RWPE2 (cell line): ENCODE data around the gene HOMEZ.
"Not testable (repeated sequence)": the region's sequence is repeated elsewhere in the genome, so short reads cannot be mapped to it uniquely, and the experiment has no call there.

Source experiments
- ATAC-seq: fragments of 200-7000 bp; cut with Tn5 transposase; 3 replicates; pipeline ENCODE4 v1.9.1; 2021; ENCODE audit warnings: low read depth
- DNase-seq: peaks from one replicate; pipeline ENCODE4 v3.0.0-alpha.2; 2020; ENCODE audit warnings: low spot score
- H3K27ac ChIP-seq: fragments of 450-650 bp; 2 replicates; pipeline ENCODE4 v1.5.1; 2017; ENCODE audit warnings: mild to moderate bottlenecking; ENCODE audit not compliant: poor library complexity, severe bottlenecking
- H3K27me3 ChIP-seq: fragments of 250-450 bp; sonication (Bioruptor Pico); 2 replicates; pipeline ENCODE4 v1.5.1; 2021; ENCODE audit warnings: mild to moderate bottlenecking, moderate library complexity; ENCODE audit not compliant: insufficient read depth, poor library complexity, severe bottlenecking
- H3K36me3 ChIP-seq: fragments of 250-450 bp; sonication (Bioruptor Pico); 2 replicates; pipeline ENCODE4 v1.5.1; 2020; ENCODE audit warnings: low read depth, mild to moderate bottlenecking, moderate library complexity
- H3K4me1 ChIP-seq: fragments of 250-450 bp; sonication (Bioruptor Pico); 2 replicates; pipeline ENCODE4 v1.5.1; 2021; ENCODE audit warnings: mild to moderate bottlenecking, moderate library complexity; ENCODE audit not compliant: insufficient read depth, poor library complexity, severe bottlenecking
- H3K4me3 ChIP-seq: fragments of 250-450 bp; sonication (Bioruptor Pico); 2 replicates; pipeline ENCODE4 v1.5.1; 2021; ENCODE audit warnings: mild to moderate bottlenecking, moderate library complexity; ENCODE audit not compliant: severe bottlenecking
- H3K9me3 ChIP-seq: fragments of 250-450 bp; sonication (Bioruptor Pico); 2 replicates; pipeline ENCODE4 v1.5.1; 2021; ENCODE audit warnings: mild to moderate bottlenecking, moderate library complexity; ENCODE audit not compliant: severe bottlenecking
- TF ChIP-seq, protein P1 (sequence below): fragments of 450-650 bp; IDR thresholded peaks from one replicate; pipeline ENCODE4 v1.5.1; 2017; ENCODE audit warnings: mild to moderate bottlenecking, moderate library complexity; ENCODE audit not compliant: poor library complexity, severe bottlenecking

HOMEZ gene

DNA sequence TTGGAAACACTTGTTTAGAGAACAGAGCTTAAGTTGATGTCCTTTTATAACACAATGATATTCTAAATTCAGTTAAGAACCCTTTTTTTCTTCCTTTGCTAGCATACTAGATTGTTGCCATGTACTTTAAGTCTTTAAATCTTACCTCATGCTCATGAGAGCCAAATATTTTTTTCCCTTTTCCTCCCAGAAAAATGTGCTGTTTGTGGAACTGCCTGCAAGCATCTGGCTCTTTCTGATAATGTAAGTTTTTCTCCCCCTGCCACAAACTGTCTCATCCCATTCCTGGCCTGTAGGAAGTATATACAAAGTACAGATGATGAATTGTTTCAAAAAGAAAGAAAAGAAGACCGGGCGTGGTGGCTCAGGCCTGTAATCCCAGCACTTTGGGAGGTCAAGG, 42.9 kb downstream of the HOMEZ start:
- no peaks in the 10 kb centered on the region for H3K27me3 ChIP-seq
- H3K9me3 ChIP-seq: no peaks in the 10 kb centered on the region
- no peaks in the 10 kb centered on the region for H3K36me3 ChIP-seq
- no peak for ATAC-seq
- no peak overlapping the region for H3K4me3 ChIP-seq
- no peak for DNase-seq
- peaks cover under 1% of the 10 kb centered on the region for H3K4me1 ChIP-seq
- no peak overlapping the region for H3K27ac ChIP-seq
- TF ChIP-seq, protein P1, sequence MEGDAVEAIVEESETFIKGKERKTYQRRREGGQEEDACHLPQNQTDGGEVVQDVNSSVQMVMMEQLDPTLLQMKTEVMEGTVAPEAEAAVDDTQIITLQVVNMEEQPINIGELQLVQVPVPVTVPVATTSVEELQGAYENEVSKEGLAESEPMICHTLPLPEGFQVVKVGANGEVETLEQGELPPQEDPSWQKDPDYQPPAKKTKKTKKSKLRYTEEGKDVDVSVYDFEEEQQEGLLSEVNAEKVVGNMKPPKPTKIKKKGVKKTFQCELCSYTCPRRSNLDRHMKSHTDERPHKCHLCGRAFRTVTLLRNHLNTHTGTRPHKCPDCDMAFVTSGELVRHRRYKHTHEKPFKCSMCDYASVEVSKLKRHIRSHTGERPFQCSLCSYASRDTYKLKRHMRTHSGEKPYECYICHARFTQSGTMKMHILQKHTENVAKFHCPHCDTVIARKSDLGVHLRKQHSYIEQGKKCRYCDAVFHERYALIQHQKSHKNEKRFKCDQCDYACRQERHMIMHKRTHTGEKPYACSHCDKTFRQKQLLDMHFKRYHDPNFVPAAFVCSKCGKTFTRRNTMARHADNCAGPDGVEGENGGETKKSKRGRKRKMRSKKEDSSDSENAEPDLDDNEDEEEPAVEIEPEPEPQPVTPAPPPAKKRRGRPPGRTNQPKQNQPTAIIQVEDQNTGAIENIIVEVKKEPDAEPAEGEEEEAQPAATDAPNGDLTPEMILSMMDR: no peak

DNA sequence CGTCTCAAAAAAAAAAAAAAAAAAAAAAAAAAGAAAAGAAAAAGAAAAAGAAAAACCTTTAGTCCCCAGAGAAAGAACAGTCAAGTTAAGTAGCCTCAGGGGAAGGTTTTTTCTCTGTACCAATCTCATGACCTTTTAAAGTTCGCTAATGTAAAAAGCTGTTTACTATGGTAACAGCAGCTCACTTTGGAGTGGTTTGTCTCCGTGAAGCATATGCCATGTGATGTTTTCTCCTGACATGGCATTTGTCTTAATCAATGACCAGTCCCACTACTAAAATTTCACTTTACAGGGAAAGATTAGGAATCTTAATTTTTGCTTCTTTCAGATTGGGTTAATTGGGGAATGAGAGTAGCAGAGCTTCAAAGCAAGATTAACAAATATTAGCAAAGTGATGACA, 43.9 kb downstream of the HOMEZ start:
- ATAC-seq (no peak), DNase-seq (no peak)
- no peaks in the 10 kb centered on the region for H3K9me3 ChIP-seq
- H3K36me3 ChIP-seq: no peaks in the 10 kb centered on the region
- H3K4me1 ChIP-seq: peaks cover 3% of the 10 kb centered on the region
- no peaks in the 10 kb centered on the region for H3K27me3 ChIP-seq
- no peak overlapping the region for H3K4me3 ChIP-seq
- no peak overlapping the region for H3K27ac ChIP-seq
- TF ChIP-seq, protein P1: no peak

DNA sequence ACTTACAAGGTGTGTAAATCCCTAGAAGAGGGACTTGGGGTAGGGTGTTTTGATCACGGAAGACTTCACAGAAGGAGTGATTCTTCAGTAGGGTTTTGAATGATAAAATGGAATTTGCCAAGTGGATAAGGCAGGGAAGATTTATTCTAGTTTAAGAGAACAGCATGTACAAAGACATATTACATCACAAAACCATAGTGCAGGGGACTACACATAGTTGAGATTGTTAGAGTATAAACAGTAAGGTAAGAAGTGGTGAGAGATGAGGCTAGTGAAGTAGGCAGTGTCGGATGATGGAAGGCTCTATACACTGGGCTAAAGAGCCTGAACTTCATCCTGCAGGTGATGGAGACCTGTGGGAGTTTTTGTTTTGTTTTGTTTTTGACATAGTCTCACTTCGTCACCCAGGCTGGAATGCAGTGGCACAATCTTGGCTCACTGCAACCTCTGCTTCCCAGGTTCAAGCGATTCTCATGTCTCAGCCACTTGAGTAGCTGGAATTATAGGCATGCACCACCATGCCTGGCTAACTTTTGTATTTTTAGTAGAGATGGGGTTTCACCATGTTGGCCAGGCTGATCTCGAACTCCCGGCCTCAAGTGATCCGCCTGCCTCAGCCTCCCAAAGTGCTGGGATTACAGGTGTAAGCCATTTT, 44.7 kb downstream of the HOMEZ start:
- not testable (repeated sequence) for ATAC-seq, H3K9me3 ChIP-seq, H3K27ac ChIP-seq, H3K36me3 ChIP-seq, DNase-seq, H3K4me3 ChIP-seq, H3K27me3 ChIP-seq, H3K4me1 ChIP-seq

DNA sequence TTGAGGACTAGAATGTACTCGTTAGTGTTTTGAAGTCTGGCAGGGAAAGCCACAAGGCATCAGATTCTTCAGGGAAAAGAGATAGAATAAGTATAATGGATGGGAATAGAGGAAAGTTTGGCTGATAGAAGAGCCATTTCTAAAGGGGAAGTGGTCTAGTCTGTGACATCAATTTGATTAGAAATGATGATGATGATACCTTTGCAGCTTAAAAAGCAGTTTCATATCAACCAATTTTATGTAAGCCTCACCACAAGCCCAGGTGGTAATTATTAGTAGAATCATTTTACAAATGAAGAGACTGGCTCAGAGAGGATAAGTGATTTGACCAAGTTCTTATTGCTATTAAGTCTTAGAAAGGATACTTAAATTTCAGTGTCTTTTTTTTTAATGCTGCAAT, 45.3 kb downstream of the HOMEZ start:
- Histone ChIP-seq H3K36me3 (no peaks in the 10 kb centered on the region), H3K27ac (no peak overlapping the region), H3K27me3 (no peaks in the 10 kb centered on the region), H3K4me3 (no peak overlapping the region), H3K4me1 (peaks cover 3% of the 10 kb centered on the region), H3K9me3 (no peaks in the 10 kb centered on the region)
- no peak for ATAC-seq
- TF ChIP-seq, protein P1: no peak
- DNase-seq: no peak

DNA sequence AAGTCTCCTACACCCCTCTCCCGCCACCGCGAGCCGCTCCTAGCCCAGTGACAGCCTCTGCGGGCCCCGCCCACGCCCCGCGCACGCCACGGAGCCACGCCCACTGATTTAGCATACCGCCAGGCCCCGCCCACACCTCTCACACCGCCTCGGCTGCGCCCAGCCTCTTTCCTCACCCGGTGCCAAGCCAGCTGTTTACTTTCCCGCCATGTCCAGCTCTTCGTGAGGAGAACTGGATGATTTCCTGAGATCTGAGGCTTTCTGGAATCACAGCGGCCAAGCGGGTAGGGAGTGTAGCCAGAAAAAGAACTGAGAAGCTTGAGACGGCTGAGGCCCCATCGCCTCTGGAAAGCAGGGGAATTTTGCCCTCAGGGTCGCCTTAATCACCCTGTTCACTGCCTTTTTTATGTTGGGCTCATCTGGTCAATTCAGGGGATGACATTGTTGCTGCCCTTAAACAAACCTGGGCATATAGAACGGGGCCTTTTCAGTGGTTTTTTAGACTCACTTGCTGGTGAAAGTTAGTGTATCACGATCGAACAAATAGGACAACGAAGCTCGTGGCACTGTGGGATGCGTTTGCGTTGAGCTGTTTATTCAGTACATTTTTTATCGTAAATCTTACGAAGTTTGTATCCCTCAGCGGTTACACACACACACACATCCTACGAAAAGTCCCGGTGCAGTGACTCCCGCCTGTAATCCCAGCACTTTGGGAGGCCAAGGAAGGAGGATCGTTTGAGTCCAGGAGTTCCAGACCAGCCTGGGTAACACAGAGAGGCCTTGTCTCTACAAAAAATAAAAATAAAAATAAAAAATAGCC, 47.9 kb downstream of the HOMEZ start, which contains the start of gene RNF212B:
Gene RNF212B (plus strand): TSS at position 165 of the 823 bp plus-strand sequence. CDS start 2,410 bp downstream, outside the sequence.
- Histone ChIP-seq H3K4me3 (peak within 1 kb of the TSS; percentile 5), H3K27ac (no peak within 1 kb of the TSS), H3K27me3 (no peaks in the 10 kb centered on the region), H3K9me3 (no peaks in the 10 kb centered on the region), H3K36me3 (no peaks in the 10 kb centered on the region), H3K4me1 (peaks cover 3% of the 10 kb centered on the region)
- TF ChIP-seq, protein P1: no peak
- DNase-seq (peak; percentile 97), ATAC-seq (peak; percentile 100)

DNA sequence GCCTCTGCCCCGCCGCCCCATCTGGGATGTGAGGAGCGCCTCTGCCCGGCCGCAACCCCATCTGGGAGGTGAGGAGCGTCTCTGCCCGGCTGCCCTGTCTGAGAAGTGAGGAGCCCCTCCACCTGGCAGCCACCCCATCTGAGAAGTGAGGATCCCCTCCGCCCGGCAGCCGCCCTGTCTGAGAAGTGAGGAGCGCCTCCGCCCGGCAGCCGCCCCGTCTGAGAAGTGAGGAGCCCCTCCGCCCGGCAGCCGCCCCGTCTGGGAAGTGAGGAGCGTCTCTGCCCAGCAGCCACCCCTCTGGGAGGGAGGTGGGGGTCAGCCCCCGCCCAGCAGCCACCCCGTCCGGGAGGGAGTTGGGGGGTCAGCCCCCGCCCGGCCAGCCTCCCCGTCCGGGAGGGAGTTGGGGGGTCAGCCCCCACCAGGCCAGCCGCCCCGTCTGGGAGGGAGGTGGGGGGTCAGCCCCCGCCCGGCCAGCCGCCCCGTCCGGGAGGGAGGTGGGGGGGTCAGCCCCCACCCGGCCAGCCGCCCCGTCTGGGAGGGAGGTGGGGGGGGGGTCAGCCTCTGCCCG, 53.6 kb downstream of the HOMEZ start:
- not testable (repeated sequence) for H3K4me1 ChIP-seq, H3K9me3 ChIP-seq, H3K27ac ChIP-seq, H3K36me3 ChIP-seq, DNase-seq, H3K4me3 ChIP-seq, ATAC-seq, H3K27me3 ChIP-seq
